Esophagus squamous epithelium (tissue), 4 donors: ENCODE results near the gene ZCCHC7.

Experiments used
- CTCF ChIP-seq, 6 experiments: fragments of 450-650 bp in 4 of 6; fragments of 200-600 bp in 2 of 6; sonication (generic) in 2 of 6; IDR thresholded peaks; one replicate each; pipeline ENCODE4 v1.5.1; 2016 to 2019; ENCODE audit warnings: antibody characterized with exemption in 6 of 6, mild to moderate bottlenecking in 4 of 6, moderate library complexity in 4 of 6
- POLR2A ChIP-seq, 4 donors: fragments of 450-650 bp; IDR thresholded peaks; one replicate each; pipeline ENCODE4 v1.6.1; 2017; ENCODE audit warnings: antibody characterized with exemption in 4 of 4, mild to moderate bottlenecking in 4 of 4, moderate library complexity in 3 of 4

GRCh38 chr9:37100741-37101140 is 19.6 kb upstream of the ZCCHC7 start:
- TF ChIP-seq POLR2A (IDR thresholded peaks at IDR 0.05) (no peak), CTCF (IDR thresholded peaks at IDR 0.05) (no peak)
